NCI-H187 (cell line): ENCODE data around the gene NUCB1.

Experiments
- DNase-seq, 2 experiments: peaks; one replicate each; lab custom pipeline; 2025; lab: John Stamatoyannopoulos, UW

The NUCB1 gene

GRCh38 chr19:48935864-48936263 lies 35.8 kb downstream of the NUCB1 start:
- no peak for DNase-seq

- no peak for DNase-seq
These were observed 38.1 kb downstream of the NUCB1 start for GRCh38 chr19:48938256-48938655.

GRCh38 chr19:48940902-48941301 lies 40.8 kb downstream of the NUCB1 start:
- DNase-seq: no peak

- no peak for DNase-seq
These were observed 43.0 kb downstream of the NUCB1 start for GRCh38 chr19:48943081-48943480.

GRCh38 chr19:48945415-48945814 lies 45.3 kb downstream of the NUCB1 start:
- DNase-seq: no peak

- no peak for DNase-seq
These were observed 45.7 kb downstream of the NUCB1 start for GRCh38 chr19:48945817-48946216.

- no peak for DNase-seq
These were observed 46.5 kb downstream of the NUCB1 start for GRCh38 chr19:48946463-48947257.

- DNase-seq: no peak
These were observed 47.1 kb downstream of the NUCB1 start for GRCh38 chr19:48947258-48947542.

- no peak for DNase-seq
These were observed 50.0 kb downstream of the NUCB1 start for GRCh38 chr19:48950159-48950558.

GRCh38 chr19:48950830-48951519 lies 50.9 kb downstream of the NUCB1 start:
- DNase-seq: no peak

GRCh38 chr19:48953141-48953540 lies 53.0 kb downstream of the NUCB1 start:
- no peak for DNase-seq

GRCh38 chr19:48953990-48954594 lies 54.0 kb downstream of the NUCB1 start:
- DNase-seq: no peak

- DNase-seq: peak; percentile 97 to 99
These were observed 54.6 kb downstream of the NUCB1 start, which contains the start of gene BAX for GRCh38 chr19:48954595-48955307. Gene BAX, plus strand, starts transcription at chr19:48954875. Its CDS starts 54 bp downstream, at chr19:48954929.

GRCh38 chr19:48955308-48955958 lies 55.3 kb downstream of the NUCB1 start:
- DNase-seq: no peak

GRCh38 chr19:48958006-48958405 lies 57.9 kb downstream of the NUCB1 start:
- DNase-seq: no peak

GRCh38 chr19:48959341-48960239 lies 59.5 kb downstream of the NUCB1 start:
- DNase-seq: no peak

GRCh38 chr19:48961051-48961649 lies 61.0 kb downstream of the NUCB1 start:
- DNase-seq: no peak

GRCh38 chr19:48961673-48962028 lies 61.5 kb downstream of the NUCB1 start:
- no peak for DNase-seq

GRCh38 chr19:48962029-48962848 lies 62.1 kb downstream of the NUCB1 start:
- no peak for DNase-seq

GRCh38 chr19:48962849-48963165 lies 62.7 kb downstream of the NUCB1 start:
- no peak for DNase-seq
